NCI-H2227 treated with DMSO at 0.1 percent for 48 hours (cell line): ENCODE results near the gene CRYGN.

ENCODE experiments used
- DNase-seq: peaks from one replicate; lab custom pipeline; 2025; lab: John Stamatoyannopoulos, UW

The CRYGN gene, protein sequence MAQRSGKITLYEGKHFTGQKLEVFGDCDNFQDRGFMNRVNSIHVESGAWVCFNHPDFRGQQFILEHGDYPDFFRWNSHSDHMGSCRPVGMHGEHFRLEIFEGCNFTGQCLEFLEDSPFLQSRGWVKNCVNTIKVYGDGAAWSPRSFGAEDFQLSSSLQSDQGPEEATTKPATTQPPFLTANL

DNA sequence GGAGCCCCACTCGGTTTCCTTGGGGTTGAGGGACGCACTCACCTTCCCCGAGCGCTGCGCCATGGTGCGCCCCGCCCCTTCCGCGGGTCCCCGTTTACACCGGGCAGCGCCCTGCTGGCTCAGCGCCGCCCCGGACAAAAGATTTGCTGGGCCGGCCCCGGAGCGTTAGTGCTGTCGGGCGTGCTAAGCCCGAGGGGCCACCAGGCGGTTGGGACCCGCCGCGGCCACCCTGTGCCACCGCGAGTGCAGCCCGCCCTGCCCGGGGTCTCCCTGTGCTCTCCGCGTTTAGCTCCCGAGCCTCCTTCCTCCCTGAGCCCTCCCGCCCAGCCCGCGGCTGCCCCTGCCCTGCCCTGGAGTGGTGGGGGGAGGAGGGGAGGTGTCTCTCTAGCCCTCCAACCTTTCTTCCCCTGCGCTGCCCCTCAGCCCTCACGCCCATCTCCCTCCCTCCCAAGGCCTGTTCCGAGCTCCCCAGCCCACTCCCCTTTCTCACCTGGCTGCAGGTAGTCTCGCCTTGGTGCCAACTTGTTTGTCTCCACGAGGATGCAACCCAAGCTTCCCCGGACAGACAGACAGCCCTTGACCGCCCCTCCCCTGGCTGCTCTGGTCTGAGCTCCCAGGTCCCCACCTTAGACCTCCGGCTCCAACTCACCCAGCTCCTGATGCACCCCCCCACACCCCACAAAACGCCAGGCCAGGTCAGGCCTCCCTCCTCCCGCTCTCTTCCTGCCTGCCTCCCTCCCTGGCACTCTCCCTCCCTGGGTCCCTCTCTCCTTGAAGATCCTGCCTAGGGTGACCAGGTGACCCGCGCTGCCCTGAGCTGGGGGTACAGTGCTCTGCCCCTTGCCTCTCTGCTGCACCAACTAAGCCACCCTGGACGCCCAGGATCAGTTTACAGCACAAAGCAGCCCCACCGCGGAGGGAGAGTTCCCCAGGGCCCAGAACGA lies at the start of gene CRYGN:
Gene CRYGN (minus strand): TSS at position 287 of the 944 bp plus-strand sequence. CDS start 224 bp downstream, at position 63.
- DNase-seq = no peak

DNA sequence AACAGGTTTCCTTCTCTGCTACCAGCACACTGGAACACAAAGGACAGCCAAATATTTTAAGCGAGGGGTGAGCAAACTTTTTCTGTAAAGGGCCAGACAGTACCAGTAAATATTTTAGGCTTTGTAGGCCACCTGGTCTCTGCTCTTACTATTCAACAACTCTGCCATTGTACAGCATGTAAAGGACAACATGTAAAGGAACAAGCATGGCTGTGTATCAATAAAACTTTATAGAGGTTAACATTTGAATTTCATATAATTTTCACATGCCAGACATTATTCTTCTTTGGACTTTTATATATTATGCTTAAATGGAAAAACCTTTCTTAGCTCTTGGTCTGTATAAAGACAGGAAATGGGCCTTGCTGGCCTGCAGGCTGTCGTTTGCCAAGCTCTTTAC lies 49.6 kb upstream of the CRYGN start:
- no peak for DNase-seq

DNA sequence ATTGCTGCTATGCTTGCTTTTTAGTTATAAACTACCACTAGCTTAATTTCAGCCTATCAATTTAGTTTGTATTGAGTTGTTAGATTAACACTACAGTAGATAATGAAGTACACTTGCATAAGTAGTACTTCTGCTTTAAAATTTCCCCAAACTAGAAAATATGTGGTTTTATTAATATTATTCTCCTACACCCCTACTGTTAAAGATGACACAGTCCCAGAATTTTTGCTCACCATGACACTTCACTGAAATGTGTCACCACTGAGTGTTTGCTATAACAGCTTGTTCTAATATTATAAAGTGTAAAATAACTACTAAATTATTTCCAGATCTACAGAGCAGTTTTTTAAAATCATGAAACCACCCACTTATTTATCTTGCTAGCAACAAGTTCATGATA lies 48.2 kb upstream of the CRYGN start:
- no peak for DNase-seq

DNA sequence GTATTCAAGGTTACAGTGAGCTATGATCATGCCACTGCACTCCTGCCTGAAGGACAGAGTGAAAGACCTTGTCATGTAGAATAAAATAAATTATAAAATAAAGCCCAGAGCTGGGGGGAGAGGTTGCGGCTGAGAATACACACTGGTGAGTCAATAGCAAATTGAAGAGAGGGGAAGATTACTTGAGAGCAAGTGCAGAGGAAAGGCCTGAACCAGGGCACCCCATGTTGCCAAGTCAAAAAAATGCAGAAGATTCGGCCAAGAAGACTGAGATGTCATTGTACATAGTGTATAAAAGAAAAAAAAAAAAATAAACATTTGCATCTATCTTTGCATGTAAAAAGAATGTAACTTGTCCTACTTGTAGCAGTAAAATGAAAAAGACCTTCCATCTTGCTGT lies 47.3 kb upstream of the CRYGN start:
- no peak for DNase-seq

DNA sequence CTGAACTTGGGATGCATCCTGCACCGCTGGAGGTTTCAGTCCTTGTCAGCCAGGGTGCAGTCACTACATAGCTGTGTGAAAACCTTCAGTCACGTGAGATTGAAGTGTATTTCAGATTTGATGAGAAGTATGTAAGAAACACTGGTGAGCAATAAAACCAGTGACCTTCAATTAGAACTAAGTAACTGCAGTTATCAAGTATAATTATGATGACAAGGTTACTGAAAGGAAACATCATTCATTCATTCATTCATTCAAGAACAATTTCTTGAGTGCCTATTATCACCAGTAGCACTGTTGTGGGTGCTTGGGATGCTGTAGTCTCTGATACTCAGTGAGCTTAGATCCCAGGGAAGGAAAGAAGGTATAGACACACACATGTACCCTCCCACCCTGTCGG lies 46.1 kb upstream of the CRYGN start:
- DNase-seq = no peak

DNA sequence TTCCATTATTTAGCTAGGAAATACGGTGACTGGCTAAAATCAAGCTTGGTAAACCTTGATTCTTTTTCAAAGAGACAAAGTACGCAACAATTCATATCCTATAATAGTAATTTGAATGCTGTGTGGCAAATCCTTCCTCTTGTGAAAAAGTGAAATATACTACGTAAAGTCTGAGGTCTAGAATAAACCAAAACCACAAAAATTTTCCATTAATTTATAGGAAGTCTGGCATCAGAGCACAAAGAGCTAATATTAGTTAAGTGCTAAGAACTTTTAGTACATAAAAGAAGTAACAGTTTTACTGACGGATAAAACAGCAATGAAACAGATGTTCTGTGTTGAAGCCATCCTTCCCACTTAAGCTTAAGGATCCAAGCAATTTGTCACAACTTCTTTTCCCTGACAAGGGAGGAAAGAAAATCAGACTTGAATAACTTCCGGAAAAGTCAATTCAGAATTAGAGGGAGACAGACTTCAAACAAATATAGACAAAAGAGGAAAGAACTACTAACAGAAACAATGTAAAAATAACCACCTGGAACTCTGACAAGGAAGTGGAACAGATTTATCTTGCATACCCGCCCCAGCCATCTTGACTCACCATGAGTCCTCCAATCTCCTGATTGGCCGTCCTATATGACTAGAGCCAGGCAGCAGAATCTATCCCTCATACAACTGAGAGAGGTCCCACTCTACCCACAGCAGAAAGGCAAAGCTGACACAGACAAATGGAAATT lies 45.2 kb upstream of the CRYGN start:
- no peak for DNase-seq

DNA sequence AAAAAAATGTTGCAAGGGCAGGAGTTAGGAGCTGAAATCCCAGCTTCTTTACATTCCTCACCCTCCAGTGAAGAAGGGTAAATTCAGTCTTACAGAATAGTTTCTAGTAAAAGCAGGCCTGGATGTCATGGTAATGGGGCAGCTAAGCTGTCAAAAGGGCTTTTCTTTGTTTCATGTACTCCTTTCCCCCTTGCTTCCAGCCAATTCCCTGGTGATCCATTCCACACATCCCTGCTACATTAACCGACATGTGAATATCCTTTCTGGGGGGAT lies 43.7 kb upstream of the CRYGN start:
- no peak for DNase-seq

DNA sequence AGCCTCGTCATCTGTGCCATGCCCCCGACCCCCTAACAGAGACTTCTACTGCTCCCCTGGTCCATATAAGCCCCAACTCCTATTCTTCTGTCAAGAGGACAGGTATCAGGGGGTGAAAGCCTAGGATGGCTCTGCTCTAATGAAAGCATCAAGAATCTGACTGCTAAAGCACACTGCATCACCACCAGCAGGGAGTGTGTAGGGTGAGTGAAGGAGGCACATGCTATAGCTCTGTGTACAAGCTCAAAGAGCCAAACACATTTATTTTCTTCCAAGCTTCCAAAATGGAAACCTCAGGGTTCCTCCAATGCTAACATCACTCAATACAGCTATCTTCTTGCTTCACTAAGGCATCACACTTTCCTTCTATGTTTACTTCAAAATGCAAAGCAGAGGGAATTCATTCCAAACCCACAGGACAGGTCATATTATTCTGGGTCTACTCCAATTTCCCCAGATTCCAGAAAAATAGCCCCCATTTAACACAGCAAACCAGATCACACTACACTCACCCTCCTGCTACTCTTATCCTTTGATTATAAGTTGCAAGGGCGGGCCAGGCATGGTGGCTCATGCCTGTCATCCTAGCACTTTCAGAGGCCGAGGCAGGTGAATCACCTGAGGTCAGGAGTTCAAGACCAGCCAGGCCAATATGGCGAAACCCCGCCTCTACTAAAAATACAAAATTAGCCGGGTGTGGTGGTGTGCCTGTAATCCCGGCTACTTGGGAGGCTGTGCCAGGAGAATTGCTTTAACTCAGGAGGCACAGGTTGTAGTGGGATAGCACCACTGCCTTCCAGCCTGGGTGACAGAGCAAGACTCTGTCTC lies 43.2 kb upstream of the CRYGN start:
- DNase-seq = no peak

DNA sequence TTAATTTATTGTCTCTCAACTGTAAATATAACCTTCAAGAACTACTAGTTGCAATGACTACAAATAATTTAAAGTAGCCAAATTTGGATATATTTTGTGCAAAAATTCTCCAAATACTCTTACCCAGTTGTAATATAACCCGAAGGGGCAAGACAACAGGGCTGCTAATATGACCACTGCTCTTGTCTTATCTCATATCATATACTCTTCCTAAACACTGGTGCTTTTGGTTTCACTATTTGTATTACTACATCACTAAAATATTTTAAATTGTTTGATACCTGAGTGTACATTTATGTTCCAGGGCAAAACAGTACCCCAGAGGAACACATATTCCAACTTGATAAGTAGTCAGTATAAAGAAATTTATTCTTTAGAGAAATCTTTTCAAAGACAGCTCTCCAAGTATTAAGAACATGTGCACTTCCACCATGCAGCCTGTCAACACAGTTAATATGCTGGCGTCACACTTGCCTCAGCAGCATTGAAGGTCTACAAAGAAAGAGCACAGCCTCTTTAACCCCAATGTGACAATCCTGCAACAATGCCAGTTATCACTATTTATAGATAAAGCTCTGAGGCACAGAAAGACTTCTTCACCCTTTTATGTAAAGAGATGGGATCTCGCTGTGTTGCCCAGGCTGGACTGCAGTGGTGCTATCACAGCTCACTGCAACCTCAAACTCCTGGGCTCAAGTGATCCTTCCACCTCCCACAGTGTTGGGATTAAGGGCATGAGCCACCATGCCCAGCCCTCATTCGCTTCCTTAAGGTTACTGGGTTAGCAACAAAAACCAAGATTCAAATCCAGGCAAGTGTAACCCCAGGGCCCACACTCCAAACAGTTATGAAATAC lies 41.9 kb upstream of the CRYGN start:
- DNase-seq = no peak

DNA sequence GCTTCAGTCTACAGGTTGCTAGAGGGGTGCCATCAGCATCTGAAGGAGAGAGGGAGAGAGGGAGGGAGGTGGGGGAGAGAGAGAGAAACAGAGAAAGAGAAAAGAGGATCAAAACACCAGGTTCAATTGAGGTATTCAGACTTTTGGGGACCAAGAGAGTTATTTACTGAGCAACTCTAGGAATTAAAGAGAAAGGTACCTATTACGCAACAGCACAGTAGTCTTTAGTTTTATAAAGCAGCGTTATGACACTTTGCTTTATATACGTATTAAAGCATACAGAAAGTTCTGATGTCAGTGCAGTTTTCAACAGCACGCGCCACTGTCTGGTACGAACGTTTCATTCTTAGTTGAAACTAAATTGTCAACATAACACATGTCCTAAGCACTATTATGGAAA lies 37.9 kb upstream of the CRYGN start:
- no peak for DNase-seq

DNA sequence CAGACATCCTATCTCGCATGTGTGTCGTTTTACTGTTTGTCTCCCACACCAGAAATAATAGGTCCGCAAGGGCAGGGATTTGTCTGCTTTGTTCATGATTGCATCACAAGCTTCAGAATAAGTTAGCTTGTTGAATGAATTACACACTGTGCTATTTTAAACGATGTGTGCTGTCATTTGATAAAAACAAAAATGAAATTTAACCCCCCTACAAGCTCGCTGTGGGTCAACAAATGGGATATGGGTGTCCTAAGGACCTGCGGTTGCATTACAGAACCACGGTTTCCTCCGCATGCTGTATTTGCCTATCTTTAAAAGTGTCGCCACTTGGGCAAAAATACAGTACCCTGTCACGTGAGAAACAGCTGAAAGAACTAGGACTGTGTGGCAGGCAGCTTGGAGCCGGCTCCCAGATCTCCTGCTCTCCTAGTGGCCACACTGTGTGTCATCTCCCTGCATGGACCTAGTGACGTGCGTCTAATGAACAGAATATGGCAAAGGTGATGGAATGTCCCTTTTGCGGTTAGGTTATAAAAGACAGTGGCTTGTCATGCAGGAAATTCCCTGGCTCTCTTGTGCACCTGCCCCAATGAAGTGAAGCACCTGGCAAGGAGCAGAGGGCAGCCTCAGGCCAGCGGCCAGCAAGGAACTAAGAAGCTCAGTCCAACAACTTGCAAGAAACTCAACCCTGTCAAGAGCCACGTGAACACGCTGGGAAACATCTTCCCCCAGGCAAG lies 32.9 kb upstream of the CRYGN start:
- no peak for DNase-seq

DNA sequence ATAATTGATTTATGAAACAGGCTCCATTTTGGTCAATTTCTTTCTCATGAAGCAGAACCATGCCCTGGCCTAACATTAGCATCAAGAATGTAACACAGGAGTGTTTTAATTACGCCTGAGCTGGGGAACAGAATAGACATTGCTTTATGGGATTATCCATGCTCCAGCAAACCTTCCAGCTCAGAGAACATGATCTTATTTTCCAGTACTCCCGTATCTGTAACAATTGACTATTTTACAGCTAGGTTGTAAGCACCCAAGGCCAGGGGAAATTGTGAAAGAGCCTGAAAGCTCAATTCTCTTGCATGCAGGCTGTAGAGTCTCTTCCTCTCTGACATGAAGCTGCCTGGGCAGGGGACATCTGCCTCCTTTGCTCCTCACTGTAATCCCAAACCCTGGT lies 30.8 kb upstream of the CRYGN start:
- no peak for DNase-seq

DNA sequence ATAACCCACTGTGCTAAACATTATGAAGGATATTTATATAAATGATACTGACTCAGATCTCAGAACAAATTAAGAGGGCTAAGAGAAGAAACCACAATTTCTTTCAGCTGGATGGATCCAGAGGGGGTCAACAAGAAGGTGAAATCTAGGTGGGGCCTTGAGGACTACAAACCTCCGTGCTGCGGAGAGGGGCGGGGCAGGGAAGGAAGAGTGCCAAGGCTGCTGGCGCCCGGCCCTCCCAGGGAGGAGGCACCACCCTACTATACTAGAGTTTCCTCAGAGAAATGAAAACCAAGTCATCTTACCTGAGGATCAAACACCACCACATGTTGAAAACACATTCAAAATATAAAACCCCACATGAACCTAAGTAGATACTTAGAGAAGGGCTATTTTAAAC lies 29.3 kb upstream of the CRYGN start:
- DNase-seq = no peak

DNA sequence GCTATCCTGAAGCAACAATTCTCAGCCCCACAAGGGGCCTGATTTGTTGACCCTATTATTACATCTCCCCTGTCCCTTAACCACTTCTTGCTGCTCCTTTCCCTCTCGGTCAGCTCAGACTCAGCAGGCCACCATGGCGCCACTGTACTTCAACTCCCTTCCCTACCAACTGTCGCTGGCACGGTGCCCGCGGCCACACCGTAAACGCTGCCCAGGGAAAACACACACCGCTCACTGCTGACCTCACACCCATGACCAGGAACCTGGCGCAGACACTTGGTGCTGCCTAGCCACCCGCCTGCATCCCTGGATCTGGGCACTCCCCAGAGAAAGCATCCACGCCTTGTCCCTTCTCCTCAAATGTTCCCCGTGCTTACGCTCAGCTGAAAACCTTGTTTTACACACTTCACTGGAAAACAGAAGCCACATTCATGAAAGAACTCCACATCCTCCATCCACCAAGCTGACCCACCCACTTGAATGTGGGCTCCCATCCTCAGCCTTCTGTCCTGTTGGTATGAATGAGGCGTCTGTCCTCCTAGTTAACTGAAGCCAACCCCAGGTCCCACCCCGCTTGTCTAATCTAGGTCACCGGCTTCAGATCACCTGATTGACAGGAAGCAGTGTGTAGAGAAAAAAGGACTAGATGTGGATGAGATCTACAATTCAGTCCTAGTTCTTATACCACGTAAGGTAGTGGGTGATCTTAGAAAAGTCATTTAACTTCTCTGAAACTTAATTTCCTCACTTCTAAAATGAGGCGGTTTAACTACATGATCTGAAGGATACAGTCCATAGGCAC lies 28.5 kb upstream of the CRYGN start:
- no peak for DNase-seq

DNA sequence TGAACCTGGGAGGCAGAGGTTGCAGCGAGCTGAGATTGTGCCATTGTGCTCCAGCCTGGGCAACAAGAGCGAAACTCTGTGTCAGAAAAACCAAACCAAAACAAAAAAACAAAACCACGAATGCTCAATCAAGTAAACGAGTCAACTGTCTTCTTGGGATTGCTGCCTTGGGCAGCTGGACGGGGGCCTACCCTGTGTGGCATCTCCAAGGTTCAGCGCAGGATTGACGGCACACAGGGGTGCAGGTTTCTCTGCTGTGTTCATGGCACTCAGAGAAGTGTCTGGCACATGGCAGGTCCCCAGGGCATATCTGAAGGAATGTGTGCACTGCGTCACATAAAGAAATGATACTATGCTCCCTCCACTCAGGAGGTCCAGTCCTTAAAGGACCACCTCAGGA lies 25.2 kb upstream of the CRYGN start:
- DNase-seq = no peak

DNA sequence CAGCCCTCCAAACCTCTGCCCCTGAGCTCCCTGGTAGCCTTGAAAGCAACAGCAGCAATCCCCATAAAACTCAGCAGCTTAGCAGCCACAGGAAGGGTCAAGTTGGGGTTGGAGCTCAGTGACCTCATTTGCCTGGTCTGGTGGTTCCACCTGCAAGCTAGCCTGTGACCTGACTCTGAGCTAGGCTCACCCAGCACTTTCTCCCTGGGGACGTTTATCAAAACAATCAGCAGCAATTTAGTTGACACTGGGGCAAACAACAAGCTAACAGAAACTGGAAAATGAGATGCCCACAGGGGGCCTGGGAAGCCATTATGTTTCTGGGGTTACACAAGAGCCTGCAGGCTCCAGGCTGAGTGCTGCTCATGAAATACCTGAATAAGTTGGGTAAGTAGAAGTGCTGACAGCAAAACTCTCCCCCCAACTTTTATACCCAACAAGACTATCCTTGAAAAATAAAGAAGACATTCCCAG lies 22.4 kb upstream of the CRYGN start:
- no peak for DNase-seq

DNA sequence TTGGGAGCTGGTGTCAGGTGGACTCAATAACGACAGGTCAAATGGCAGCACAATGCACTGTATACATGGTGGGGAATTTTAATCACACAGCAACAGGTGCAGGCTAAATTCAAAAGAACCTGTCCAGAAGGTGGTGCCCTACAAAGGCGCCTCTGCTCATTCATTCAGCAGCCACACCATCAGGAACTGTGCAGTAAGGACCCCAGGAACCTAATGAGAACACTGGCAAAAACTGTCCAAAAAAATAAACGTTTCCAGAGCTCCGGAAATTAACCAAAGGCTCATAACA lies 21.9 kb upstream of the CRYGN start:
- DNase-seq = no peak

DNA sequence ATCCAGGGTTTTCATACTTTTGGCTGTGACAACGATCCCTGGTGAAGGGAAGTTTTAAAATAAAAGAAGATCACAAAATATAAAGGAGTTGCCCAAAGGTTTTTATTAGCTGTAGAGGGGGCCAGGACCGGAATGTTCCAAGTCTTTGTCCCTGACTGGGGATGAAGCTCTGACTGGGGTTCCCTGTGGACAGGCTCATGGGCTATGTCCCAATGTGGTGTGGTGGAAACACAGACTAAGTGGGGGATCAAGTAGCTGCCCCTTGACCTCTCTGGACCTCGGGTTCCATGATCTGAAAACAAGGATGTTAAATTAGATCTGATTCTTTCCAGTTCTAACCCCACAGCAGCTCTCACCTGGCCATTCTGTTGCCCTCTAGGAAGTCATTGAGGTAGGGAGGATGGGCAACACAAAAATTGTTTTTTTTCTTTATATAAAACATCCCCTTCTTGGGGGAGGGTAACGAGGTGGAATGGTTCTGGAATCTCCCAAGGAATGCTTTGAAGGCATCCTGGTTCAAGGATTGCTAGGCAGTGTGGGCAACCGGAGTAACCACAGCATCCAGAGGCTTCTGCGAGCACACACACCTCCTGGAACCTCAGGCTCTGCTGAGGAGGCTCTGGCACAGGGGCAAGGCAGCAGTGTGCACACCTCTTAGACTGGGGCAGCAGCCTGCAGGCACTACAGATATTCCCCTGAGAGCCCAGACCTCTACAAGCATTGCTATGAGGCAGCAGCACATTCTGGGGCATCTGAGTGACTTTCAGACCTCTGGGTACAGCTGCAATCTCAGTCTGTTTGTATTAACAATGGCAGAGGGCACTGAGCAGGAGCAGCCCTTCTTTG lies 21.4 kb upstream of the CRYGN start:
- no peak for DNase-seq

DNA sequence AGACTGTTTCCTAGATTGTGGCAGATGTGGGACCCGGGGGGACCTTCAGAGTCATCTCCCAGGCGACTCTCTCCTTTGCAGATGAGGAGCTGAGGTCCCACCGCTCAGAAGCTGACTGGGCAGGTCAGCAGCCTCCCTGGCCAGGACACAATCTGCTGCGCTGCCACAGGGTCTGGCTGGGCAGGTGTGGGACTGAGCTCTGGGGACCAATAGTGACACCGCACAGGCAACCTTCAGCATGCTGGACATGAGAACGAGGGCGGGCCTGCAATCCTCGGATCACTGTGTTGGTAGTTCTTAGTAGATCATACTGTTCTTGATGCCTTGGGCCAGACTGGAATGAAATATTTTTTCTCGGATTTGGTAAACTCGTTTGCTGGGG lies 20.5 kb upstream of the CRYGN start:
- no peak for DNase-seq
